ENCODE data around the gene STK16.

GRCh38 chr2:219266232-219266631 lies 21.0 kb downstream of the STK16 start:
- TF ChIP-seq, protein P1, sequence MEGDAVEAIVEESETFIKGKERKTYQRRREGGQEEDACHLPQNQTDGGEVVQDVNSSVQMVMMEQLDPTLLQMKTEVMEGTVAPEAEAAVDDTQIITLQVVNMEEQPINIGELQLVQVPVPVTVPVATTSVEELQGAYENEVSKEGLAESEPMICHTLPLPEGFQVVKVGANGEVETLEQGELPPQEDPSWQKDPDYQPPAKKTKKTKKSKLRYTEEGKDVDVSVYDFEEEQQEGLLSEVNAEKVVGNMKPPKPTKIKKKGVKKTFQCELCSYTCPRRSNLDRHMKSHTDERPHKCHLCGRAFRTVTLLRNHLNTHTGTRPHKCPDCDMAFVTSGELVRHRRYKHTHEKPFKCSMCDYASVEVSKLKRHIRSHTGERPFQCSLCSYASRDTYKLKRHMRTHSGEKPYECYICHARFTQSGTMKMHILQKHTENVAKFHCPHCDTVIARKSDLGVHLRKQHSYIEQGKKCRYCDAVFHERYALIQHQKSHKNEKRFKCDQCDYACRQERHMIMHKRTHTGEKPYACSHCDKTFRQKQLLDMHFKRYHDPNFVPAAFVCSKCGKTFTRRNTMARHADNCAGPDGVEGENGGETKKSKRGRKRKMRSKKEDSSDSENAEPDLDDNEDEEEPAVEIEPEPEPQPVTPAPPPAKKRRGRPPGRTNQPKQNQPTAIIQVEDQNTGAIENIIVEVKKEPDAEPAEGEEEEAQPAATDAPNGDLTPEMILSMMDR (IDR thresholded peaks at IDR 0.05), result no peak
- no peak for TF ChIP-seq POLR2A (IDR thresholded peaks at IDR 0.05)

All from breast epithelium (tissue), 3 donors.